Measurements from ENCODE around the gene GATAD2A.

GATAD2A gene

DNA sequence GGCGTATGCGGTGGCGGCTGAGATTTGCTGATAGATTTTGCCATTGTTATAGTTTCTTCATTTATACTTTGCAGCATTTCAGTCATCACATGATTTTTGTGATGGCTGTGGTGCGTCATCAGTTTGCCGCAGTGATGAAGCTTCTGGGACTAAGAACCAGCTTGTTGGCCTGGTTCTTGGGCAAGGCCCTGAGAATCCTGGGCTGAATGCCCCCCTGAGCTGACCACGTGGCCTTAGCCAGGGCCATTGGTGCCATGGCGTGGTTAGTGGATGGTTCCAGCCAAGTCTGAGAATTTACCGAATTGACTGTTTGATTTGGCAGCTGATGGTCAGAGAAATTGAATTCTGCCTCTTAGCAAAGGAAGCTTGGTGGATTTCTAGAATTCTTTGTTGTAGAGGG, 17.8 kb downstream of the GATAD2A start:
- DNase-seq (ENCODE audit: low read depth) = no peak
- no peak overlapping the region for H3K4me3 ChIP-seq (ENCODE audit: low read depth, low read length)
- no peak for TF ChIP-seq CTCF (IDR thresholded peaks at IDR 0.05; ENCODE audit: insufficient read depth, low read depth, low read length, missing control alignments)

- DNase-seq (ENCODE audit: low read depth) = no peak
- H3K4me3 ChIP-seq (ENCODE audit: low read depth, low read length) = no peak overlapping the region
- no peak for TF ChIP-seq CTCF (IDR thresholded peaks at IDR 0.05; ENCODE audit: insufficient read depth, low read depth, low read length, missing control alignments)
These were observed 19.8 kb downstream of the GATAD2A start for GRCh38 chr19:19425170-19425875.

- no peak for DNase-seq (ENCODE audit: low read depth)
- no peak overlapping the region for H3K4me3 ChIP-seq (ENCODE audit: low read depth, low read length)
- no peak for TF ChIP-seq CTCF (IDR thresholded peaks at IDR 0.05; ENCODE audit: insufficient read depth, low read depth, low read length, missing control alignments)
These were observed 20.7 kb downstream of the GATAD2A start for GRCh38 chr19:19426216-19426615.

DNA sequence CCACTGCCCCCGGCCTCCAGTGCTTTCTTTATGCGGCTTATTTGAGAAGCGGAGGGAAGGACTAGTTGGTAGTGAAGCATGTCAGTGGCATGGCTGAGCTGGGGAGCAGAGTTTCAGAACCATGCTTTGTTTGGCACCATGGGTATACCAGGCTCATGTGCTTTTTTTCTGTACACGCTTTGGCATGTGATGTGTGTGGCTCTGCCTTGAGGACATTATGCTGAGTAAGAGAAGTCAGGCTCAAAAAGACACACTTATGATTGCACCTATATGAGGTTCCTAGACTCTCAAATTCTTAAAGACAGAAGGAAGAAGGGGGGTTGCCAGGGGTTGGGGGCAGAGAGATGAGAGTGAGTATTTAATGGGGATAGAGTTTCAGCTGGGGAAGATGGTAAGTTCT, 21.3 kb downstream of the GATAD2A start:
- TF ChIP-seq CTCF (IDR thresholded peaks at IDR 0.05; ENCODE audit: insufficient read depth, low read depth, low read length, missing control alignments) = no peak
- no peak for DNase-seq (ENCODE audit: low read depth)
- H3K4me3 ChIP-seq (ENCODE audit: low read depth, low read length) = no peak overlapping the region

DNA sequence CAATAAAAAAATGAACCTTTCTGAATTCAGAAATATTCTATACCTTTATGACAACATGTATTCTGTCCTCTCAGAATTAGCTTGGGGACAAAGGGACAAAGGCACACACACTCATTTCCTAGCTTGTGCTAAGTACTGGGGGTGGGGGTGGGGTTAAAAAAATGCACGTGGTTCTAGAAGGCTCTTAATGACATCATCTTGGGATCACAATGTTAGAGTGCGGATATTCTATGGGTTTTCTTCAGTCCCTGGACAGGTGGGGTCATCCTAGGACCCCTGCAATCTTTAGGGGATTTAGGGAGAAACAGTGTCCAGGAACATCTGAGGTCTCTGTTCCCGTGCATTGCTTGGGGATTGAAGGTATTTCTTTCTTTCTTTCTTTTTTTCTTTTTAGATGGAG, 21.8 kb downstream of the GATAD2A start:
- no peak for DNase-seq (ENCODE audit: low read depth)
- H3K4me3 ChIP-seq (ENCODE audit: low read depth, low read length) = no peak overlapping the region
- no peak for TF ChIP-seq CTCF (IDR thresholded peaks at IDR 0.05; ENCODE audit: insufficient read depth, low read depth, low read length, missing control alignments)

- no peak for DNase-seq (ENCODE audit: low read depth)
- no peak for TF ChIP-seq CTCF (IDR thresholded peaks at IDR 0.05; ENCODE audit: insufficient read depth, low read depth, low read length, missing control alignments)
- H3K4me3 ChIP-seq (ENCODE audit: low read depth, low read length) = no peak overlapping the region
These were observed 22.5 kb downstream of the GATAD2A start for GRCh38 chr19:19427944-19428343.

DNA sequence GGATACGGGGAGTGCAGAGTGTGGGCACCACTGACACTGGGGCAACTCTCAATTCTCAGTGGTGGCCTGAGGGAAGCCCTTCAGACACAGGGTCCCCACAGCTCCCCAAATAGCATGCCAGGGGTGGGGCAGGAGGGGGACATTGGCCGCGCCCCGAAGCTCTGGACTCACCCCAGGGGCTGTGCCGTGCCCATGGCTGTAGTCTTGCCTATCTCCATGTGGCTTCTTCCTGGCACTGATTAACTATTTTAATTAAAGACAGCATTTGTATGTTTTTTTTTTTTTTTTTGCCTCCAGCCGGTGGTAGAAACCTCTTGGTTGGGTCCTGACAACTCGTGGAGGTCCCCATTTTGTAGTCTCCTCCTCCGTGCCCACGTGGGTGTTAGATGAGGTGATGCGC, 23.3 kb downstream of the GATAD2A start:
- no peak for TF ChIP-seq CTCF (IDR thresholded peaks at IDR 0.05; ENCODE audit: insufficient read depth, low read depth, low read length, missing control alignments)
- DNase-seq (ENCODE audit: low read depth) = no peak
- H3K4me3 ChIP-seq (ENCODE audit: low read depth, low read length) = no peak overlapping the region
